ENCODE data around the gene COQ4.

Gene COQ4

GRCh38 chr9:128323212-128323730 lies 632 bp downstream of the COQ4 start:
- DNase-seq (ENCODE audit: low read depth in 1 of 2, low spot score in 1 of 2): no peak
- Histone ChIP-seq H3K4me3 (replicated peaks; ENCODE audit: insufficient read depth, low read length) (peak overlapping the region; percentile 69), H3K27ac (replicated peaks) (peak overlapping the region; percentile 97), H3K27me3 (ENCODE audit: insufficient read depth, poor library complexity, severe bottlenecking) (no peaks in the 10 kb centered on the region)
- TF ChIP-seq REST (IDR thresholded peaks at IDR 0.05; ENCODE audit: insufficient replicate concordance, low read depth): no peak
- no peak for TF ChIP-seq POLR2AphosphoS5 (IDR thresholded peaks at IDR 0.05; ENCODE audit: low read depth)

- Histone ChIP-seq H3K27ac (replicated peaks) (peak overlapping the region; percentile 97), H3K4me3 (replicated peaks; ENCODE audit: insufficient read depth, low read length) (peak overlapping the region; percentile 69), H3K27me3 (ENCODE audit: insufficient read depth, poor library complexity, severe bottlenecking) (no peaks in the 10 kb centered on the region)
- DNase-seq (ENCODE audit: low read depth in 1 of 2, low spot score in 1 of 2): peak in 1 of 2 experiments; percentile 70
- TF ChIP-seq POLR2AphosphoS5 (IDR thresholded peaks at IDR 0.05; ENCODE audit: low read depth): no peak
These were observed 1.2 kb downstream of the COQ4 start for GRCh38 chr9:128323791-128324190.

- TF ChIP-seq POLR2AphosphoS5 (IDR thresholded peaks at IDR 0.05; ENCODE audit: low read depth): no peak
- TF ChIP-seq GABPA (IDR thresholded peaks at IDR 0.05; ENCODE audit: low read depth): no peak
- TF ChIP-seq REST (IDR thresholded peaks at IDR 0.05; ENCODE audit: insufficient replicate concordance, low read depth): no peak
- TF ChIP-seq CTCF (IDR thresholded peaks at IDR 0.05; ENCODE audit: insufficient read depth, low read length): no peak
- TF ChIP-seq SPI1 (IDR thresholded peaks at IDR 0.05; ENCODE audit: borderline replicate concordance, low read depth): no peak
- H3K27ac ChIP-seq (replicated peaks): peak overlapping the region; percentile 97; the same call in 1 of the 2 replicates
- no peaks in the 10 kb centered on the region for H3K27me3 ChIP-seq (ENCODE audit: insufficient read depth, poor library complexity, severe bottlenecking)
- H3K4me3 ChIP-seq (replicated peaks; ENCODE audit: insufficient read depth, low read length): no peak overlapping the region
- DNase-seq (ENCODE audit: low read depth in 1 of 2, low spot score in 1 of 2): no peak
These were observed 1.8 kb downstream of the COQ4 start for GRCh38 chr9:128324401-128324800.

- no peak for DNase-seq (ENCODE audit: low read depth in 1 of 2, low spot score in 1 of 2)
- TF ChIP-seq CTCF (IDR thresholded peaks at IDR 0.05; ENCODE audit: insufficient read depth, low read length): no peak
- no peak for TF ChIP-seq REST (IDR thresholded peaks at IDR 0.05; ENCODE audit: insufficient replicate concordance, low read depth)
- no peak for TF ChIP-seq SPI1 (IDR thresholded peaks at IDR 0.05; ENCODE audit: borderline replicate concordance, low read depth)
- no peak for TF ChIP-seq POLR2AphosphoS5 (IDR thresholded peaks at IDR 0.05; ENCODE audit: low read depth)
- no peak for TF ChIP-seq GABPA (IDR thresholded peaks at IDR 0.05; ENCODE audit: low read depth)
- no peak overlapping the region for H3K4me3 ChIP-seq (replicated peaks; ENCODE audit: insufficient read depth, low read length)
- no peaks in the 10 kb centered on the region for H3K27me3 ChIP-seq (ENCODE audit: insufficient read depth, poor library complexity, severe bottlenecking)
- no peak overlapping the region for H3K27ac ChIP-seq (replicated peaks)
These were observed 3.0 kb downstream of the COQ4 start for GRCh38 chr9:128325629-128326028.
